Measurements from ENCODE around the gene RNASE2.
A peak's percentile ranks its signal among the peaks of the same experiment; 100 is the strongest.
"Not testable (repeated sequence)": the region's sequence is repeated elsewhere in the genome, so short reads cannot be mapped to it uniquely, and the experiment has no call there.

RNASE2 gene

GRCh38 chr14:20978687-20979086 is 23.4 kb downstream of the RNASE2 start:
- TF ChIP-seq CTCF (IDR thresholded peaks at IDR 0.05; ENCODE audit: low read depth, low read length) = no peak
- no peak overlapping the region for H3K4me3 ChIP-seq (ENCODE audit: low read depth, low read length)

GRCh38 chr14:20980906-20981305 is 25.6 kb downstream of the RNASE2 start:
- TF ChIP-seq CTCF (IDR thresholded peaks at IDR 0.05; ENCODE audit: low read depth, low read length) = no peak
- no peak overlapping the region for H3K4me3 ChIP-seq (ENCODE audit: low read depth, low read length)

- TF ChIP-seq CTCF (IDR thresholded peaks at IDR 0.05; ENCODE audit: low read depth, low read length) = no peak
- no peak overlapping the region for H3K4me3 ChIP-seq (ENCODE audit: low read depth, low read length)
Measured at GRCh38 chr14:20982646-20983369, 27.5 kb downstream of the RNASE2 start.

- H3K4me3 ChIP-seq (ENCODE audit: low read depth, low read length) = not testable (repeated sequence)
Measured at GRCh38 chr14:20985650-20986049, 30.4 kb downstream of the RNASE2 start.

GRCh38 chr14:20986811-20987210 is 31.5 kb downstream of the RNASE2 start:
- TF ChIP-seq CTCF (IDR thresholded peaks at IDR 0.05; ENCODE audit: low read depth, low read length) = no peak

GRCh38 chr14:20988717-20989470 is 33.6 kb downstream of the RNASE2 start:
- peak overlapping the region; percentile 78; the same call in 1 of the 2 replicates for H3K4me3 ChIP-seq (ENCODE audit: low read depth, low read length)
- no peak for TF ChIP-seq CTCF (IDR thresholded peaks at IDR 0.05; ENCODE audit: low read depth, low read length)

More at GRCh38 chr14:20986811-20987210, 31.5 kb downstream of the RNASE2 start:
- no peak overlapping the region for H3K4me3 ChIP-seq (ENCODE audit: low read depth, low read length)

GRCh38 chr14:20989471-20989786 is 34.1 kb downstream of the RNASE2 start:
- no peak for TF ChIP-seq CTCF (IDR thresholded peaks at IDR 0.05; ENCODE audit: low read depth, low read length)
- peak overlapping the region; percentile 78 for H3K4me3 ChIP-seq (ENCODE audit: low read depth, low read length)

Data from WI38 (cell line).